RPMI7951 (cell line): ENCODE measurements around the gene LAMTOR4. TPM values are rescaled to one million over a fixed set of nuclear protein-coding genes. Genes with fewer than 3 reads are reported as not detected.
"Not testable (repeated sequence)": the region's sequence is repeated elsewhere in the genome, so short reads cannot be mapped to it uniquely, and the experiment has no call there.

Experiments used
- DNase-seq: peaks from one replicate; pipeline ENCODE4 v3.0.0-alpha.2; 2012; ENCODE audit warnings: low read depth
- total RNA-seq: library from RNA; depleted of rRNA; stranded (reverse); fragments of >200 nt; shearing (Covaris generic); gene quantifications from 2 replicates; pipeline ENCODE4 v1.2.3, GENCODE V29; 2014

The LAMTOR4 gene
- total RNA-seq, 1 experiment from 2014 or later, result 221 TPM

DNA sequence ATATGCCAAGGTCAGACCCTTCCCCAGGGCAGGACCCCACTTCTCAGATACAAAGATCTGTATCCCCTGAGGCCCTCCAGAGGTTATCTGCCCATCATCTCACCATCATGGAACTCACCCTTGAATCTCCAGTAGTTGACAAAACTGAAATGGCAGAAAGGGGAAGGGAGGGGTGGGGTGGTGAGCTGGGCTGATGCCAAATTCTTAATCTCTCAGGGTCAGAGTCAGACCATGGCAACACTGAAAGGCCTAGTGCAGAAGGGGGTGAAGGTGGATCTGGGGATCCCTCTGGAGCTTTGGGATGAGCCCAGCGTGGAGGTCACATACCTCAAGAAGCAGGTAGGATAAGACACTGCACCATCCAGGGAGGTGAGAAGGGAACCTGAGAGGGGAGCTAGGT lies 26.1 kb upstream of the LAMTOR4 start:
- DNase-seq, result no peak

DNA sequence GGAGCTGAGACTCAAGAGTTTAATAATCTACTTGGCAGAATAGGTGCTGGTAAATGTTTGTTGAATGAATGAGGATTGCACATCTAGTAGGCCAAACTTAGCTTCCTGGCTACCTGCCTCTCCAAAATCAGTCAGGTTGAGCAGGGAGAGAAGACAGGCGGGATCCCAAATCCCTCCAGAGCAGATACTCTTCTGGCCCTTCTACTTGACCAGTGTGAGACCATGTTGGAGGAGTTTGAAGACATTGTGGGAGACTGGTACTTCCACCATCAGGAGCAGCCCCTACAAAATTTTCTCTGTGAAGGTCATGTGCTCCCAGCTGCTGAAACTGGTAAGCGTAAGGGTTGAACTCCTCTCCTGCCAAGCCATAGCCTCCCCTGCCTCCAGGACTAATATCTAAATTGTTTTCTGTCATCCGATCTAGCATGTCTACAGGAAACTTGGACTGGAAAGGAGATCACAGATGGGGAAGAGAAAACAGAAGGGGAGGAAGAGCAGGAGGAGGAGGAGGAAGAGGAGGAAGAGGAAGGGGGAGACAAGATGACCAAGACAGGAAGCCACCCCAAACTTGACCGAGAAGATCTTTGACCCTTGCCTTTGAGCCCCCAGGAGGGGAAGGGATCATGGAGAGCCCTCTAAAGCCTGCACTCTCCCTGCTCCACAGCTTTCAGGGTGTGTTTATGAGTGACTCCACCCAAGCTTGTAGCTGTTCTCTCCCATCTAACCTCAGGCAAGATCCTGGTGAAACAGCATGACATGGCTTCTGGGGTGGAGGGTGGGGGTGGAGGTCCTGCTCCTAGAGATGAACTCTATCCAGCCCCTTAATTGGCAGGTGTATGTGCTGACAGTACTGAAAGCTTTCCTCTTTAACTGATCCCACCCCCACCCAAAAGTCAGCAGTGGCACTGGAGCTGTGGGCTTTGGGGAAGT lies 24.2 kb upstream of the LAMTOR4 start:
- no peak for DNase-seq

DNA sequence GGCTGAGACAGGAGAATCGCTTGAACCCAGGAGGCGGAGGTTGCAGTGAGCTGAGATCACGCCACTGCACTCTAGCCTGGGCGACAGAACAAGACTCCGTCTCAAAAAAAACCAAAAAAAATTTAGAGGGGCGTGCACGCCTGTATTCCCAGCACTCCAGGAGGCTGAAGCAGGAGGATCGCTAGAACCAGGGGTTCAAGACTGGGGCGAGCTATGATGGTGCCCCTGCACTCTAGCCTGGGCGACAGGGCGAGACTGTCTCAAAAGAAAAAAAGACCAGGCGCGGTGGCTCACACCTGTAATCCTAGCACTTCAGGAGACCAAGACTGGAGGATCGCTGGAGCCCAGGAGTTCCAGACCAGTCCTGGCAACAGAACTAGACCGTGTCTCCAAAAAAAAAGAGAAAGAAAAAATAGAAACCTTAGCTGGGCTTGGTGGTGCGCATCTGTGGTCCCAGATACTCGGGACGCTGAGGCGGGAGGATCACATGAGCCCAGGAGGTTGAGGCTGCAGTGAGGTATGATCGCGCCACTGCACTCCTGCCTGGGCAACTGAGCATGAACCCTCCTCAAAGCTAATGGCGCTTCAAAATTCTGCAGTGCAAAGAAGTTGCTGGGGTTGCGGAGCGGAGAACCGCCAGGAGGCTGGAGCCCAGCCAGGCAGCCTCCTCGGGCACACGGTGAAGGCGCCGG lies 22.3 kb upstream of the LAMTOR4 start:
- no peak for DNase-seq

DNA sequence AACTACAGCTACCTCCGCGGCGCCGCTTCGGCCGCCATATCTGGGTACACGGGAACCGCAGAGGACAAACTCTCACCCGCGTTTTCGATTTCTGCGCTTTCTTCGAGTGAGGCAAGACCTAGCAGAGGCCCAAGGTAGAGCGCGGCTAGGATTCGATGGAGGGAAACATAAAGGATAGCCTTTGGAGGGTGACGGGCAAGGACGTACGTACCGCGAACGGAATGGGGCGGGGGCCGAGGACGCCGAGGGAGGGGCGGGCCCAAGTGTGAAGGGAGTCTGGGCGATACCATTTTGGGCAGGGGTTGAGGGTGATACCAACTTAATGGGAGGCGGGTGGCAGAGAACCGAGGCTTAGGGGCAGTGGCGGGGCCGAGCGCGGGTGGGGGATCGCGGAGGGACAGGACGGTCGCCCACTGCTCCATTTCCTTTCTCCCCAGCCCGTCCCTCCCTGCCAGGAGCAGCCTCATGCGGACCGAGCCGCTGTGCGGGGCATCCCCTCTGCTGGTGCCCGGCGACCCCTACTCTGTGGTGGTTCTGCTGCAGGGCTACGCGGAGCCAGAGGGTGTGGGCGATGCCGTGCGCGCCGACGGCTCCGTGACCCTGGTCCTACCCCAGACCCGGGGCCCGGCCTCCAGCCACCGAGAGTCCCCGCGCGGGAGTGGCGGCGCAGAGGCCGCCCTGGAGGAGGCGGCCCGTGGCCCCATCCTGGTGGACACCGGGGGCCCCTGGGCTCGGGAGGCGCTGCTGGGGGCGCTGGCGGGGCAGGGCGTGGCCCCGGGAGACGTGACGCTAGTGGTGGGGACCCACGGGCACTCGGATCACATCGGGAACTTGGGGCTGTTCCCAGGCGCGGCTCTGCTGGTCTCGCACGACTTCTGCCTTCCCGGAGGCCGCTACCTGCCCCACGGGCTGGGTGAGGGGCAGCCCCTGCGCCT lies 21.5 kb upstream of the LAMTOR4 start, which contains the start of gene MBLAC1:
Gene MBLAC1, plus strand, starts transcription at position 37 of the 935 bp plus-strand sequence. Its CDS starts 429 bp downstream, at position 466.
- DNase-seq, result peak; percentile 91

DNA sequence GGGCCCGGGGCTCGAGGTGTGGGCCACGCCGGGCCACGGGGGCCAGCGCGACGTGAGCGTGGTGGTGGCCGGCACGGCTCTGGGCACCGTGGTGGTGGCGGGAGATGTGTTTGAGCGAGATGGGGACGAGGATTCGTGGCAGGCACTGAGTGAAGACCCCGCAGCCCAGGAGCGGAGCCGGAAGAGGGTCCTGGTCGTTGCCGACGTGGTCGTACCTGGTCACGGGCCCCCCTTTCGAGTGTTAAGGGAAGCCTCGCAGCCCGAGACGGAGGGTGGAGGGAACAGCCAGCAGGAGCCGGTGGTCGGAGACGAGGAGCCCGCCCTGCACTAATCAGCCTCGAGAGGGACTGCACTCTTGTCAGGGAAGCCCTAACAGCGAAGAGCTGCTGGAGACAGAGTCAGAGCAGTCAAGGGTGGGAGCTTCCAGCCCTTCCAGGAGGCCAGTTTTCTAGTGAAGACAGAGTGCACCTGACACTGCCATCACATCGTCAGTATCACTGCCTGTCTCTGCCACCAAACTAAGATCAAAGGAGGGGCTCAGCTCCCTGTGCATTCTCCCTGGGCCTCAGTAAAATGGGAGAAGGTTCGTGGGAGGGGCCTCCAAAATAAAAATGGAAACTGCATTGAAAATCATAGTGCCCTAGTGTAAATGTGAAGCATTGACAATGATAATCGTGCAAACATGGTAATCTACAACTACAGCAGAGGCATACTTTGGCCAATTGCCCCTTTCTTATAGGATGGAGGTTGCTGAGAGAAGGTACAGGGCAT lies 20.7 kb upstream of the LAMTOR4 start:
- no peak for DNase-seq

DNA sequence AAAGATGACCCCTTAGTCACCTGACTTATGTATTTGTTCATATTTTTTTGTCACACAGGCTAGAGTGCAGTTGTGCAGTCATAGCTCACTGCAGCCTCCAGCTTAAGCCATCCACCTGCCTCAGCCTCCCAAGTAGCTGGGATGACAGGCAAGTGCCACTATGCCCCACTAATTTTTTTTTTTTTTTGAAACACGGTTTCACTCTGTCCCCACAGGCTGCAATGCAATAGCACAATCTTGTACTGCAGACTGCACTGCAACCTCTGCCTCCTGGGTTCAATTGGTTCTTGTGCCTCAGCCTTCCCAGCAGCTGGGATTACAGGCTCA lies 20.1 kb upstream of the LAMTOR4 start:
- no peak for DNase-seq

DNA sequence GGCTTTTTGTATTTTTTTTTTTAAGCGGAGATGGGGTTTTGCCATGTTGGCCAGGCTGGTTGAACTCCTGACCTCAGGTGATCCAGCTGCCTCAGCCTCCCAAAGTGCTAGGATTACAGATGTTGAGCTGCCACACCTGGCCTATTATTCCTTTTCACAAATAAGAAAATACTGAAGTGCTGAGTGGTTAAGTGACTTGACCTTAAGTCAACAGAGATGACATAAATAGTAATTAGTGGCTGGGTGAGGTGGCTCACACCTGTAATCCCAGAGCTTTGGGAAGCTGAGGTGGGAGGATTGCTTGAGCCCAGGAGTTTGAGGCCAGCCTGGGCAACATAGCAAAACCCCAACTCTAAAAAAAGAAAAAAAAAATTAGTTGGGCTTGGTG lies 18.5 kb upstream of the LAMTOR4 start:
- not testable (repeated sequence) for DNase-seq

DNA sequence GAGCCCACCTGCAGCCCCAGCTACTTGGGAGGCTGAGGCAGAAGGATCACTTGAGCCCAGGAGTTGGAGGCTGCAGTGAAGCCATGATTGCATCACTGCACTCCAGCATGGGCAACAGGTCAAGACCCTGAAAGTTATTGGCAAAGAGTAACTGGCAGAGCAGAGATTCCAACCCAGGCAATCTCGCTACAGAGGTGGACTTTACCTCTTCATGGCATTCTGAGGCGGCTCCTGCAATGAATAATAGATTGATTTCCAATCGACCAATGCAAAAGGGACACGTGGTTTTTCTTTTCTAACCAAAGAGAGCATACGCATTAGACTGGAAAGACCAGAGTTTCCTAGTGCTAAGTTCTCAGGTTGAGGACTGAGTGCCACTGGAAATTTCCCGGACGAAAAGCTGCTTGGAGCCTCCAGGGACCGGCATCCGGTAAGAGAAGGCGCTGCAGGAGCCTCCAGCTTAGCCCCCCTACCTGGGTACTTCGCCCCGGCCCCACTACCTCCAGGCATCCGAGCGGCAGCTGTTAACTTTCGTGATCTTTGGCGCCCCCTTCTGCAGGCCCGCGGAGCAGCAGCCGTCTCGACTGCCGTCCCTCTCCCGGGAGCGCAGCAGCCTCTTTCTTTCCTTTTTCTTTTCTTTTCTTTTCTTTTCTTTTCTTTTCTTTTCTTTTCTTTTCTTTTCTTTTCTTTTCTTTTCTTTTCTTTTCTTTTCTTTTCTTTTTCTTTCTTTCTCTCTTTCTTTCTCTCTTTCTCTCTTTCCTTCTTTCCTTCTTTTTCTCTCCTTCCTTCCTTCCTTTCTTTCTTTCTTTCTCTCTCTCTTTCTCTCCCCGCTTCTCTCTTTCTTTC lies 17.9 kb upstream of the LAMTOR4 start:
- DNase-seq, result peak; percentile 51

DNA sequence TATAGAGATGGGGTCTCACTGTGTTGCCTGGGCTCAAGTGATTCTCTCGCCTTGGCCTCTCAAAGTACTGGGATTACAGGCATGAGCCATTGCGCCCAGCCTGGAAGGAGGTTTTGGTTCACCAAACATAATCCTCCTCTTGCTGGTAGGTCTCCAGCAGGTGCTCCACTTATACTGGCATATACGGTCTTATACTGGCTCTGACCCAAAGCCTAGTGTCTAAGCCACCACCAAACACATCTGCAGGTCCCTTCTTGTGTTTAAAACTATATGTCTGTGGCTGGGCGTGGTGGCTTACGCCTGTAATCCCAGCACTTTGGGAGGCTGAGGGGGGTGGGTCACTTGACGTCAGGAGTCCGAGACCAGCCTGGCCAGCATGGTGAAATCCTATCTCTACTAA lies 16.6 kb upstream of the LAMTOR4 start:
- DNase-seq, result no peak

DNA sequence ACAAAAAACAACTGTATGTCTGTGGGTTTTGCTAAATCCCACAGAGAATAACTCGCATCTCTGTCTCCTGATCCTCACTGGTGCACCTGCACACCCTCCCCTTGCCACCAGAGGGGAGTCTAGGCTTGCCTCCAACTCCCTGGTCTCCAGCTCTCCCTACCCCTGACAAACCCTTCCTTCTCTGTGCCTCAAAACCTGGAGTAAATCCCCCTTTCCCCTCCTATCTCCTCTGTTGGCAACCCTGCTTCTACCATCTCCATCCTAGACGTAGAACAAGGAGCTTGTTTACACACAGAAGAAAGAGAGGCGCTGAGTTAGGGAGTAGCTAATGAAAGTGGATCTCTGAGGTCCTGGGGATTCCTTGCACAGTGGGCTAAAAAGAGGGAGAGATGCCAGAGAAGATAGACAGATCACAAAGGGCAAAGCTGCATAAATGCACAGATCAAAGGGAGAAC lies 16.0 kb upstream of the LAMTOR4 start:
- DNase-seq, result peak; percentile 67

DNA sequence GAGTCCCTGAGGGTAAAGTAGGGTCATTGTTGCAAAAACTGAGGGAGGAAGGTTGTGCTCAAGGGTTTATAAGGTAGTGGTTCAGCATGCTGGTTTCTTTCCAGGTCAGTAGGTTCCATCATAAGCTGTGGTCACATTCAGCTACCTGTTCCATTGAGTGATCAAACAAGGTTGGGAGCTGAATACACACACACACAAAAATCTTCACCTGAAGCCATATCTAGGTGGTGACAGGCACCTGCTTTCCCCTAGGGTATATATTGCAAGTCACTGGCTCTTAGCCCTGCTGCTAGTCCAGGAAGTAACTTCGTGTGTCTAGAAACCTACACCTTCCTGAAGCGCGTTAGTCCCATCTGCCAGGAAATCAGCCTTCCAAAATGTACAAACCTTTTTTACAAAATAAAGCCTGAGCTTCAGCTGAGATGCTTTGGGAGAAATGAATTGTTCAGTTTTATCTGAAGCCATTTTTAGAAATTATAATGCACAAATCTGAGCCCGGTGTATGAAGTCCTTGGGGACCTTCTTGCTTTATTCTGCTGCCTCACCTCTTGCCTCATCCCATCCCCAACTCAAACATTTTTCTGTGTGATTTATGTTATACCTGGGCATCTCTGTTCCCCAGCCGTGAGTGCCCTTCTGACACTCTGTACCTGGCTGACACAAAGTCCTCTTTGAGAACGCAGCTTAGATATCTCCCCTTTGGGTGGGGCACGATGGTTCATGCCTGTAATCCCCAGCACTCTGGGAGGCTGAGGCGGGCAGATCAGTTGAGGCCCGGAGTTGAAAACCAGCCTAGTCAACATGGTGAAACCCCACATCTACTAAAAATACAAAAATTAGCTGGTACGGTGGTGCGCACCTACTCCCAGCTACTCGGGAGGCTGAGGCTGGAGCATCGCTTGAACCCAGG lies 10.6 kb upstream of the LAMTOR4 start:
- no peak for DNase-seq

DNA sequence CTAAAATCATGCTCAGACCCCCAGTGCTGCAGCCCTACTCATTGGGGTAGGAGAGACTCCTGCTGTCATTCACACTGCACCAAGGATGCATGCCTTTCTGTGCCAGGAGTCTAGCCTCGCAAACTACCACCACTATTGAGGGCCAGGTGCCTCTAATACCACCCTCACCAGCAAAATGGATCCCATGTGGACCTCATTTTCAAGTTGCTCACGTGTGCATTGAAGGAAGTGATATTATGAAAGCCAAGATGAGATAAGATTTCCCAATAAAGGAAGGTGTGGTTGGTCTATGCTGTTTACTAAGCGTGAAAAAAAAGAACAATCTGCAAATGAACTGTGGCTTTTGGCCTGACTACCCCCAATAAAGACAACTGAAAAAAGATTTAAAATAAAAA lies 7.2 kb upstream of the LAMTOR4 start:
- no peak for DNase-seq

DNA sequence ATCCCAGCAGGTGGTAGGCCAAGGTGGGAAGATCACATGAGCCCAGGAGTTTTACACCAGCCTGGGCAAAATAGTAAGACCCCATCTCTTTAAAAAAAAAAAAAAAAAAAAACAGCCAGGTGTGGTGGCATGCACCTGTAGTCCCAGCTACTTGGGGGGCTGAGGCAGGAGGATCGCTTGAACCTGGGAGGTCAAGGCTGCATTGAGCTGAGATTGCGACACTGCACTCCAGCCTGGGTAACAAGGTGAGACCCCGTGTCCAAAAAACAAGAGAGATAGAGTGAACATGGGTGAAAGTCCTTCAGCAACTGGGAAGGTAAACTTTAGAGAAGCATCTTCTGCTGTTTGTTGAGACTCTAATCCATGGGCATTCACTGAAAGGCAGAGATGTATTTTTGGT lies 6.3 kb upstream of the LAMTOR4 start:
- no peak for DNase-seq

DNA sequence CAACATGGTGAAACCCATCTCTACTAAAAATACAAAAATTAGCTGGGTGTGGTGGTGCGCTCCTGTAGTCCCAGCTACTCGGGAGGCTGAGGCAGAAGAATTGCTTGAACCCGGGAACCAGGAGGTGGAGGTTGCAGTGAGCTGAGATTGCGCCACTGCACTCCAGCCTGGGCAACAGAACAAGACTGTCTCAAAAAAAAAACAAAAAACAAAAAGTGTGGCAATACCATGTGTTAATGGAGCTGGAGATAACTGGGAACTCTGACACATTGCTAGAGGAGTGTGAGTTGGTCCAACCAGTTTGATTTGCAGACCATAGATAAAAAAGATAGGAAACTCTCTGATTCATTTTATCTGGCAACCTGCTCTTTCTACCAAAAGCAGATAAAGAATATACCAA lies 2.4 kb upstream of the LAMTOR4 start:
- not testable (repeated sequence) for DNase-seq

DNA sequence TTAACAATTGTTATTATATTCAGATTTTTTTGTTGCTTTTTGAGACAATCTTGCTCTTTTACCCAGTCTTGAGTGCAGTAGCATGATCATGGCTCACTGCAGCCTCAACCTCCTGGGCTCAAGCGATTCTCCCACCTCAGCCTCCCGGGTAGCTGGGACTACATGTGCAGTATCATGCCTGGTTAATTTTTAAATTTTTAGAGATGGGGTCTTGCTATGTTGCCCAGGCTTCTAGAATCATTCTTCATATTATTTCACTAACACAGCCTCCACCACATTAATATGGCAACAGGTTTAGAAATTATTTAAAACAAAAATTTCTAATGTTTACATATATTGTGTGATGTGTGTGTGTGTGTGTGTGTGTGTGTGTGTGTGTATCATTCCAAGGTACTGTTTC lies 1.4 kb upstream of the LAMTOR4 start:
- DNase-seq, result no peak

DNA sequence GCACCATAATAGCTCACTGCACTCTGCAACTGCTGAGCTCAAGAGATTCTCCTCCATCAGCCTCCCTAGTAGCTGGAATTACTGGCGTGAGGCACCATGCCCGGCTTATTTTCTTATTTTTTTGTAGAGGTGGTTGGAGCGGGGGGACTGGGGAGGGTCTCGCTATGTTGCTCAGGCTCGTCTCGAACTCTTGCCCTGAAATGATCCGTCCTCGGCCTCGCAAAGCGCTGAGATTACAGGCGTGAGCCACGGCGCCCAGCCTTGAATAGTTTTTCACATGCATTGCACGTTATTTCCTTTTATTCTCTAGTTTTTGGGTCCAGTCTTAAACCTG lies 526 bp upstream of the LAMTOR4 start:
- DNase-seq, result no peak

DNA sequence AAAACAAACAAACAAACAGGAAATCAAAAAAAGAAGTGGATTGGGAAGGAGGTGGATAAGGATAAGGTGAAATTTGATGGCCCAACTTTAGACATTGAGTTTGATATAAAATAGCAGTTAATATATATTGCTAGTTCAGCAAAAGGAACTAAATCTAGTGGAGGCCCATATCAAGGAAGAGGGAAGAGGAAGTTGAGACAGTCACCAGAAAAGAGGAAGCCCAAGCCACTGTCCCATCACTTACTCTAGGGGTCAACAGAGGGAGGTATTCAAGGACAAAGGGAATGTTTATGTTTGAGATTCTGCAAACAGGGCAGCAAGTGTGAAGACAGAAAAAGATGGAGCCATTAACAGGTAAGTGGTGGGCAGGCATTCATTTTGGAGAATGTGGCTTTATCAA lies 3.7 kb downstream of the LAMTOR4 start:
- no peak for DNase-seq

DNA sequence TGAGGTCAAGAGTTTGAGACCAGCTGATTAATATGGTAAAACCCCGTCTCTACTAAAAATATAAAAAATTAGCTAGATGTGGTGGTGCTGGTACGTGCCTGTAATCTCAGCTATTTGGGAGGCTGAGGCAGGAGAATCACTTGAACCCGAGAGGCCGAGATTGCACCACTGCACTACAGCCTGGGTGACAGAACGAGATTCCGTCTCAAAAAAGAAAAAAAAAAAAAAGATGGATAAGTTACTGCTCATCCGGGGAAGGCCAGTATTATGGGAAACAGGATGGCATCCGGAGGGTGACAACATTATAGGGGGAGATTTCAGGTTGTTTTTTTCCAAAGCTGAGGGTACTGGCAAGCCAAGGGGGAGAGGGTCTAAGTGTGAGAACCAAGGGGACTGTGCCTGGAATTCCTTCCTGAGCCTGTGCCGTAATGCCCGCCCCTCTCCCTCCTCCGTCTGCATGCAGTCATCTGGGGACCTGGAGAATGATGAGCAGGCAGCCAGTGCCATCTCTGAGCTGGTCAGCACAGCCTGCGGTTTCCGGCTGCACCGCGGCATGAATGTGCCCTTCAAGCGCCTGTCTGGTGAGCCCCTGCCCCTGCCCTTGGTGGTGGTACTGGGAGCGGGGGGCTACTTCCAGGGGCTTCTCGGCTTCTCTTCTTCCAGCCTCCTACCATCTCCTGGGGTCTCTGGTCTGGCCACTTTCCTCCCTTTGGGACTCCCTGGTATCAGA lies 4.4 kb downstream of the LAMTOR4 start:
- DNase-seq, result no peak
